GM21360 (cell line): ENCODE data around the gene DGKB.
A peak's percentile ranks its signal among the peaks of the same experiment; 100 is the strongest.

Experiments
- ATAC-seq: cut with Tn5 transposase; IDR thresholded peaks from one replicate; pipeline ENCODE4 v1.9.1; 2021; ENCODE audit warnings: mild to moderate bottlenecking, moderate library complexity; ENCODE audit not compliant: unreplicated experiment

The DGKB gene

GRCh38 chr7:14761510-14762296 lies 140.8 kb downstream of the DGKB start:
- no peak for ATAC-seq

GRCh38 chr7:14760730-14761478 lies 141.6 kb downstream of the DGKB start:
- no peak for ATAC-seq

GRCh38 chr7:14759785-14760184 lies 142.8 kb downstream of the DGKB start:
- ATAC-seq, result no peak

- ATAC-seq, result no peak
Observed at GRCh38 chr7:14754631-14755030, 147.9 kb downstream of the DGKB start.

- no peak for ATAC-seq
Observed at GRCh38 chr7:14752301-14752700, 150.2 kb downstream of the DGKB start.

GRCh38 chr7:14751461-14751860 lies 151.1 kb downstream of the DGKB start:
- no peak for ATAC-seq

- ATAC-seq, result no peak
Observed at GRCh38 chr7:14748461-14748860, 154.1 kb downstream of the DGKB start.

GRCh38 chr7:14747701-14748100 lies 154.8 kb downstream of the DGKB start:
- no peak for ATAC-seq

- ATAC-seq, result no peak
Observed at GRCh38 chr7:14745076-14745475, 157.5 kb downstream of the DGKB start.

GRCh38 chr7:14740606-14741005 lies 161.9 kb downstream of the DGKB start:
- ATAC-seq, result no peak

GRCh38 chr7:14739841-14740185 lies 162.7 kb downstream of the DGKB start:
- no peak for ATAC-seq

GRCh38 chr7:14739168-14739840 lies 163.2 kb downstream of the DGKB start:
- ATAC-seq, result no peak

GRCh38 chr7:14738086-14738485 lies 164.5 kb downstream of the DGKB start:
- ATAC-seq, result no peak

- ATAC-seq, result no peak
Observed at GRCh38 chr7:14734839-14735321, 167.7 kb downstream of the DGKB start.

- ATAC-seq, result no peak
Observed at GRCh38 chr7:14720785-14721184, 181.8 kb downstream of the DGKB start.

- no peak for ATAC-seq
Observed at GRCh38 chr7:14717816-14718215, 184.7 kb downstream of the DGKB start.

- no peak for ATAC-seq
Observed at GRCh38 chr7:14717169-14717568, 185.4 kb downstream of the DGKB start.

- peak; percentile 99 for ATAC-seq
Observed at GRCh38 chr7:14714161-14714728, 188.3 kb downstream of the DGKB start.

GRCh38 chr7:14698239-14698638 lies 204.3 kb downstream of the DGKB start:
- no peak for ATAC-seq

GRCh38 chr7:14697684-14698083 lies 204.9 kb downstream of the DGKB start:
- ATAC-seq, result no peak

- ATAC-seq, result peak; percentile 62
Observed at GRCh38 chr7:14691597-14692203, 210.9 kb downstream of the DGKB start.
